ENCODE data around the gene MORN3.

DNA sequence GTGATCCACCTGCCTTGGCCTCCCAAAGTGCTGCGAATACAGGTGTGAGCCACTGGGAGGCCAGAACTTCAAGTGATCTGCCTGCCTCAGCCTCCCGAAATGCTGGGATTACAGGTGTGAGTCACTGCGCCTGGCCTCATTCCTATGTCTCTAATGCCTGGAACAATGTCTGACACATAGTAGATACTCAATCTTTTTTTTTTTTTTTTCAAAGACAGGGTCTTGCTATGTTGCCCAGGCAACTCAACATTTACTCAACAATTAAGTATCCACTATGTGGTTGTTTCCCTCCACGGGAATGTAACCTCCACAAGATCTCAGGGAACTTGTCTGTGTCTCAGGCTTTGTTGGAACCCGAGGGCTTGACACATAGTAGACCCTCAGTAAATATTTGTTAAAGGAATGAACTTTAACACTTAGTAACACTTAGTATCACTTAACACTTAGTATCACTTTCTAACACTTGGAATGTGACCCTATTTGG lies 40.1 kb upstream of the MORN3 start:
- TF ChIP-seq CTCF (IDR thresholded peaks at IDR 0.05) (no peak), POLR2A (IDR thresholded peaks at IDR 0.05) (no peak)

Data from suprapubic skin (tissue), 3 donors.